ENCODE results near the gene PSMB8.

- TF ChIP-seq CTCF (conservative IDR thresholded peaks at IDR 0.05) (no peak), EZH2 (IDR thresholded peaks at IDR 0.05; ENCODE audit: low read depth) (no peak)
These were observed 25.0 kb downstream of the PSMB8 start for GRCh38 chr6:32818867-32819266.
